ENCODE results near the gene SLC35E2B.
"Not testable (repeated sequence)": the region's sequence is repeated elsewhere in the genome, so short reads cannot be mapped to it uniquely, and the experiment has no call there.

DNA sequence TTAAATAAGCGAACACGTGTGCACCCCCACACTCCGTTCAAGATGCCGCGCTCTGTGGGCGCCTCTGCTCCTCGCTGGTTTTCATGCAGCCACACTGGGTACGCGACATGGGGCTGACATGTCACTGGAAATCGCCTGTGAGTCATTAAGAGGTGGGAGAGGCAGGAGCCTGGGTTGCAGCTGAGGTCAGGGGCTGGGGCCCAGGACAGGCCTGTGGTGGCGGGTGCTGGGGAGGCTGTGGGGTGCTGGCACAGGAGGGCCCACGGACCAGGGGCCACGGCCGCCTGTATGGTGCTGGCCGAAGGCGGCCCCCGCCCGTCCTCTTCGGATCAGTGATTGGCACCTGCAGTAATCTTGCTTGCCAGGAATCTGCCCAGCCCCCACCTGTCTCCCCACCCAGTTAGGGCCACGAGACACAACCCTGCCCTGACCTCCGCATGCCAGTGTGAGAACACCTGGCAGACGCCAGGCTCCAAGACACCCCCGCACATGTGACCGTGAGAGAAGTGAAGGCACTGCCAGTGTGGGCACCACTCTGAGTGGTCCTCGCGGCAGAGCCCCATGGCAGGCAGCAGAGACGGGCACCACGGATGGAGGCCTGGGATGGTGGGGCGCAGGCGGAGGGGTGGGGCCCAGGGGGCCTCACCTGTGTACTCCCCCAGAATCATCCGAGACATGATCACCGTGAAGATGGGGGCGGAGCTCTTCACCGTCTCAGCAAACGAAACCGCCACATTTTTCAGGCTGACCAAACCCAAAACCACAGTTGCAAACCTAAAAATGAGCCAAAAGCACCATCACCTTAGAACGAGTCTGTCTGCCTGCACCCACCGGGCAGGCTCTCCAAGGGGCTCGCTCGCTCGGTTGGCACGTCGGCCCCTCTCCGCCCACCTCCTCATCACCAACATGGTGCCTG lies 45.3 kb upstream of the SLC35E2B start:
- TF ChIP-seq POLR2A, CTCF, POLR2AphosphoS5, EP300 (IDR thresholded peaks at IDR 0.05): not testable (repeated sequence)
